Effector CD4-positive, alpha-beta T cell (primary cell): ENCODE results near the gene MRPS34.
"Not testable (repeated sequence)": the region's sequence is repeated elsewhere in the genome, so short reads cannot be mapped to it uniquely, and the experiment has no call there.

Experiments used
- DNase-seq: peaks from one replicate; pipeline ENCODE4 v3.0.0-alpha.2; 2020
- total RNA-seq: gene quantifications from one replicate; lab custom pipeline; 2026; lab: John Stamatoyannopoulos, UW

MRPS34 gene
- 28.3 reads per million, percentile 55 among the genes with 10 or more reads in this experiment for total RNA-seq

GRCh38 chr16:1772908-1773702, at the start of gene MRPS34:
MRPS34 (minus strand) TSS chr16:1773134; CDS start chr16:1773119, 15 bp downstream.
- DNase-seq: peak; percentile 71

DNA sequence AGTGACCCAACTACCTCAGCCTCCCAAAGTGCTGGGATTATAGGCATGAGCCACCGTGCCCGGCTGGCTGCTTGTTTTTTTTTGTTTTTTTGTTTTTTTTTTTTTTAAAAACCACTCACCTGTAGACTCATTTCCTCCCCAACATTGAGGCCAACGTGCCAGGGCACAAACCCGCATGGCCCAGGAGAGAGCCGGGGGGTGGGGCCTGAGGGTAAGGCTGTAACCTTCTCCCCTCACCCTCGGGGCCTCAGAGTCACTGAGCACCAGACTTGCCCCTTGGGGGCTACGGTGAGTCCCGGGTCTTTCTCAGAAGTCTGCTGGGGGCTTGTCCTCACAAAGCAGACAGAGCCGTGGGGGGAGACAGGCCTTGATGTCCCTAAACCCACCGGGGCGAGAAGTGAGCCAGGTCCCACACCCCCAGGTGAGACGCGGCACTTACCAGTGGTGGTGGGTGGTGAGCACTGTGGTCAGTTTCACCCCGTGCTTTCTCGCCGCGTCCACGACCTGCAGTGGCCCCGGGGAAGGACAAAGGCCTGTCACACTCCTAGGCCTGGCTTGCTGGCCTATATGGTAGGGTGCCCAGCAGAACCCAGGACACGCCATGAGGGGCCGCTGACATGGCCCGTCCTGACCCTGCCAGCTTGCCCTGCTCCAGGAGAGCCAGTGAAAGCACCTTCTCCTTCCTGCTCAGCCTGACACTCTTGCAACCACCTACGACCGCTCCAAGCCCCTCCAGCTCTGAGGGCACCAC, 49.1 kb upstream of the MRPS34 start:
- no peak for DNase-seq

DNA sequence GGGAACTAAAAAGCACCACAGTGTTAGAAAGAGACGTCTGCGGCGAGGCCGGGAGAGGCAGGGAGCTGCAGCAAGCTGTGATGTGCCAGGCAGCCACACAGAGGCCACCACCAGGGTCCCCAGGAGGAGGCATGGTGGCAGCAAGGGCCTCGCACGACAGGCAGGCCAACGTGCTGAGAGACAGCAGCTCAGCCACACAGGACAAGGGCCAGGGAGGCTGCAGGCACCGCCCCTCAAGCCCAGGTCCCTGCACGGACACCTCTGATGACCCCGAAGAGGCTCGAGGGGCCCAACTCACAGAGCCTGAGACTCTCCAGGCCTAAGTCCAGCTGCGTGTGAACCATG, 48.0 kb upstream of the MRPS34 start:
- DNase-seq: no peak

DNA sequence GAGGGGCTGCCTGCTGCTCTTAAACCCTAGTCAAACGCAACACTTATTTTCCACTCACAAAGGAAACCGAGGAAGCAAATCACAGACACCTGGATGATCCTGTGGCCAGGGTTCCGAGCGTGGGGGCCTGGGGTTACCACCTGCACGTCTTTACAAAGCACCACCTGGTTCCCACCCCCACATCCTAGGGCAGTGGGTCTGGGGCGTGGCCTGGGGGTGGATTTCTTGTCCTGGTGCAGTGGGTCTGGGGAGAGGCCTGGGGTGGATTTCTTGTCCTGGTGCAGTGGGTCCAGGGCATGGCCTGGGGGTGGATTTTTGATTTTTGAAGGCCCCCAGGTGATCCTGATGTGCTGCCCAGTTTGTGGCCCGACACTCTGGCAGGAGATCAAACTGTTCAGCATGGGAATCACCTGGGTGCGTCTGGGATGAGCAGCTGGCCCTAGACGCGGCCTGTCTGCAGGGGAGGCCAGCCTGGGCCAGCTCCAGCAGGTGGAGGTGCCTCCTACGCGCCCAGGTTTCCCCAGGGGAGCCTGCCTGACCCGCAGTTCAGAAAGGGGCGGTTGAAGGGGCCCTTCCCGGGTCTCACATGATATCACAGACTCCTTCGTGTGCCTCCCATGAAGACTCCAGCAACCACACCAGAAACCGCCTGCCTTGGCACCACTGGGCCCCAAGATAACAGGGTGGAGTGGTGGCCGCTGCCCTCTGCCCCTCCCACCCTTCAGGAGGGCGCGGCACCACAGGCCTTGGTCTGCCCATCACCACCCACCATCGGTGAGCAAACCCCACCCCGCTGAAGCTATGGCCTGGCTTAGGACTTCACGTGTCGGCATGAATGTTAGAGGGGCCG, 47.4 kb upstream of the MRPS34 start:
- no peak for DNase-seq

GRCh38 chr16:1819611-1820010, 46.7 kb upstream of the MRPS34 start:
- no peak for DNase-seq

DNA sequence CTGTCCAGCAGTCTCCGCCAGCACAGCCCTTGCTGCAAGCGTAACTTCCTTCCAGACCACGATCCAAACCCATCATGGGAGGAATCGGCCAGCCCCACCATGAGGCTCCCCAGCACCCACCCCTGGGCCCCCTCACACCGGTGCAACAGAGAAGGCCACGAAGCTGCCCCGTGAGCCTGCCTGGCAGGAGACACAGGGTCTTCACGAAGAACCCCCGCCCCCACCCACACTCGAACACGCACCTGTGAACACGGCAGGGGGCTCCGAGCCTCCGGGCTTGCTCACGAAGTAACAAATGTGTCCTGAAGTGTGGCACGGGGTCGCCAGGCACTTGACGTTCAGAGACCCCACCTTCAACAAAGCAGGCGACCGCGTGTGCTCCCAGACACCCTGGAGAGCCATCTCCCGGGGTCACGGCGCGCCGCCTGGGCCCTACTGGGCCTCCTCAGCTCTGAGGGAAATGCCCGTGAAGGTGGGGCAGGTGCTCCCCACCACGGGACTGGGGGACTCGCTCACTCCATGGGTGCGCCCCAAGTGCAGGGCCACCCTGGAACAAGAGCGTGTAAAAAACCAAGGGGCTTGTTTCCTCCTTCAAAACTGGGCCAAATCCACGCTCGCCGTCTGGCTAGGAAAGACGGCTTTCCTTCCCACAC, 46.1 kb upstream of the MRPS34 start:
- no peak for DNase-seq

- no peak for DNase-seq
Measured at GRCh38 chr16:1818204-1818872, 45.4 kb upstream of the MRPS34 start.

GRCh38 chr16:1817716-1818115, 44.8 kb upstream of the MRPS34 start:
- DNase-seq: no peak

DNA sequence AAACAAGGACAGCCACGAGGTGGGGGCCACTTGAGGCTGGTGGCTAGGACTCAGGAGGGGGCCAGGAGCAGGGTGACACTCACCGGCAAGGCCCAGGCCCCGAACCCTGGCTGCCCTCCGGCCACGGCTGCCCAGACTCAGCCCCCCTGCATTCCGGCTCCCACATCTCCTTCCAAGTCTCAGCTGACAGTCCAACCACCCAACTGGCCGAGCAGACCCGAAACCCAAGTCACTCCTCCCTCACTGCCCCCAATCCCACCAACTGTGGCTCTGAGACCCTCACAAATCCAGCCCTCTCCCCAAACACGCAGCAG, 44.3 kb upstream of the MRPS34 start:
- DNase-seq: no peak

- DNase-seq: no peak
Measured at GRCh38 chr16:1816396-1817275, 43.7 kb upstream of the MRPS34 start.

DNA sequence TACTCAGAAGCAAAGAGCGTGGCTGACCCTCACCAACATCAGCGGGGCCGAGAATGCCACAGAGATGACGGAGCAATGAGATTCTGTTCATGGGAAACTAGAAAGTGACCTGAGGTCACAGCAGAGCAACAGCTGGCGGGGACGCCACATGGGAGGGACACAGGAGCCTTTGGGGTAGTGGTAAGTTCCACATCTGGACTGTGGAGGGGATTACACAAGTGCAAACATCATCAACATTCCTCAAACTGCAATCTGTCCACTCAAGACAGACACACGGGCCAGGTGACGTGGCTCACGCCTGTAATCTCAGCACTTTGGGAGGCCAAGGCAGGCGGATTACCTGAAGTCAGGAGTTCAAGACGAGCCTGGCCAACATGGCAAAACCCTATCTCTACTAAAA, 42.5 kb upstream of the MRPS34 start:
- DNase-seq: no peak

DNA sequence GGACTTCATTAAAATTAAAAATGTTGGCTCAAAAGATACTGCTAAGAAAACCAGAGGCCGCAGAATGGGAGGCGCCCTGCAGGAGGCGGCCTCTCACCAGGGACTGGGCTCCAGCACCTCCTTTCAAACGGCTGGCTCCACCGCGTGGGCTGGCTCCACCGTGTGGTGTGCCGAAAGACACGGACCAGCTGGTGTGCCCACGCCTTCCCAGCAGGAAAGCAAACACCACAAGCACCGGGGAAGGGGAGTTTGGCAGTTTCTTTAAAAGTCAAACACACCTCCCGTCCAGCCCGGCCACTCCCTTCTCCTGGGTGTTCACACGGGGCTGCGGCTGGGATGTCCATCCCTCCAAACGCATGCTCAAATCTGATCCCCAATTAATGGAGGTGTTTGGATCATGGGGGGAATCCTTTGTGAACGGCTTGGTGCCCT, 39.8 kb upstream of the MRPS34 start:
- DNase-seq: peak; percentile 30

DNA sequence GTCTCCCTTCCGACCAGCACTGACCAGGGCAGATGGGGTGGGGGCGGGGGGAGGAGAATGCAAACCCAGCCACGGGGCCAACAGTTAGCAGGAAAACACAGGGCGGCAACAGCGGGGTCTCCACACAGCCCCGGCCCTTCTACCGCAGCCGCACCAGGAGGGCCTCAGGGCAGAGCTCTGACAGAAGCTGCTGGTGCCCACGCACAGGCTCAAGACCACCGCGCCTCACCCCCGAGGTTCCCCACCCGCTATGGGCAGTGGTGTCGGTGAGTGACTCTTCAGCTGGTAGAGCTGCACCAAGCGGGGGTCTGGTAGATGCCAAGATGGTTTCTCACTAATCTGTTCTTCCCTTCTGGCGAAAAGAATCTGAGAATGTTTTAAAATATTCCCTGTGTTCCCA, 37.6 kb upstream of the MRPS34 start:
- no peak for DNase-seq

DNA sequence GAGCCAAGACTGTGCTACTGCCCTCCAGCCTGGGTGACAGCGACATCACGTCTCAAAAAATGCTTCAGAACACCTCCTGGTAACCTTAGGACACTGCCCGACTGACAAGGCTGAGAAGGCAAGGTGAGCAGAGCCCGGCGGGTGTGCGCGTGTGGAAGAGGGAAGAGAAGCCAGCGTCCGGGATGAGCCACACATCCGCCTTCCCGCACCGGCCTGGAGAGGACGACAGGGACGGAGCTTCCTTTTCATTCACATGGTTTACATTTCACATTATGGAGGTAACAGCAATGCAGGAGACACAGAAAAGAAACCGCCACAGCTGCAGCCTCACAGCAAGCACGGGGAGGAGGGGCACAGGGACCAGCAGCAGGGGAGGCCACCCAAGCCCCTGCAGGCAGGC, 37.2 kb upstream of the MRPS34 start:
- no peak for DNase-seq

DNA sequence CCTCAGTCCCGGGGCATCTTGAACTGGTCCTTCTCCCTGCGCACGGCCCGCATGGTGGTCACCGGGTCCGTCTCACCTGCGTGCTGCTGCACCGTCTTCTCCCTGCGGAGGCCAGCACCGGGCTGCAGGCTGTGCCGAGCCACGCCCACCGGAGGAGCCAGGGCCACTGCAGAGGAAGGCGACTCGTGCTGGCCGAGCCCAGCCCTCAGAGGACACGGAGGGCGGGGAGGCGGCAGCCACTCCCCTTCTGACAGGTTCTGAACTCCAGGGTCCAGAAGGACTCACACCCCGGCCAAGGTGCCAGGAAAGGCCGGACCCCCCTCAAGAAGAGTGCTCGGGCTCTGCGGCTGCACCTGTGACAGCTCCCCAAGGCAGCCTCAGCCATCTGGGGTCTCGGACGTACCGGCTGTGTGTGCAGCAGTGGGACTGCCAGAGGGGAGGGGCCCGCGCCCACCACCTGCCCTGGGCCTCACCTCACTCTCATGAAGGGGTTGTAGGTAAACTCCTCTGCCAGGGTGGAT, 36.4 kb upstream of the MRPS34 start:
- DNase-seq: no peak

DNA sequence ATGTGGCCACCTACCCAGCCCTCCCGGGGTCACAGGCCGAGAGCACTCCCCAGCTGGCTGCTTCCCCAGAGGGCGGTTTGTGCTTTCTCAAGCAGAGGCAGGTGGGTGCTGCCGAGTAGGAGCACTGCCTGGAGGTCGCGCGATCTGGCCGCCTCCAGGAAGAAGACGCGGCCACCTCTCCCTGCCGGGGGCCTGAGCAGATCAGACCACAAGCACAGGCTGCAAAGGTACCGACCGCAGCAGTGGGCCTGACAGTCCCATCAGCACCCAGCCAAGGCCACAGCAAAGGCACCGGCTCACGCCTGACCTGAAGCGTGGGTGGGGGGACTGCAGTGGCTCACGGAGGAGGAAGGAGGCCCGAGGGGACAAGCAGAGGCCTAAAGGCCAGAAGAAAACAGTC, 35.8 kb upstream of the MRPS34 start:
- DNase-seq: no peak

GRCh38 chr16:1807626-1808025, 34.7 kb upstream of the MRPS34 start:
- DNase-seq: no peak

DNA sequence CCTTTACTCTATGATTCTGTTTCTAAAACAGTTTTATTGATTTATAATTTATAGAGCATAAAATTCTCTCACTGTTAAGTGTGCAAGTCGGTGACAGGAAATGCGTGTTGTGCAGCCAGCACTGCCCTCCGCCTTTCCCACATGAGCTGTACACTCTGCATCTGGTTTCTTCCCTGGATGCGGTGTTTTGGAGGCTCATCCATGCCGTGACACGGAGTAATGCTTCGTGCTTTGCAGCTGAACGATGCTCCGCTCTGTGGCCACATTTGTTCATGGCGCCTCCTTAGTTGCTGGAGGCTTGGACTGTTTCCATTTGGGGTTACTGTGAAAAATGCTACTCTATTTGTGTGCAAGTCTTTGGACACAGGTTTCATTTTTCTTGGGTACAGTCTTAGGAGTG, 27.8 kb upstream of the MRPS34 start:
- no peak for DNase-seq

GRCh38 chr16:1799263-1799662, 26.3 kb upstream of the MRPS34 start:
- not testable (repeated sequence) for DNase-seq

- no peak for DNase-seq
Measured at GRCh38 chr16:1794908-1795666, 22.2 kb upstream of the MRPS34 start.
